ENCODE data around the gene TOR1AIP2.

- TF ChIP-seq CTCF (IDR thresholded peaks at IDR 0.05; ENCODE audit: insufficient read depth, low read length, poor library complexity, severe bottlenecking) (no peak), EZH2phosphoT487 (conservative IDR thresholded peaks at IDR 0.05; ENCODE audit: low read length) (no peak)
Observed at GRCh38 chr1:179810367-179810715, 67.3 kb downstream of the TOR1AIP2 start.

All from SU-DHL-6 (cell line).